Keratinocyte (primary cell): Measurements from ENCODE around the gene MATK. TPM values are rescaled to one million over a fixed set of nuclear protein-coding genes. Genes with fewer than 3 reads are reported as not detected.
A peak's percentile ranks its signal among the peaks of the same experiment; 100 is the strongest.

Source experiments
- DNase-seq: peaks from one replicate; pipeline ENCODE4 v3.0.0-alpha.2; 2011; ENCODE audit warnings: low read depth, missing footprints, low spot score
- FAIRE-seq: peaks from 2 replicates; lab custom pipeline; 2011; peaks lifted over from hg19 to GRCh38; lab: Jason Lieb, UNC
- H2AFZ ChIP-seq: 2 replicates; pipeline ENCODE4 v1.6.0; 2012; ENCODE audit warnings: low read length, control low read depth, inconsistent platforms; ENCODE audit not compliant: control insufficient read depth
- H3K27ac ChIP-seq: 2 replicates; pipeline ENCODE4 v1.5.1; 2011; ENCODE audit warnings: low read length; ENCODE audit not compliant: control insufficient read depth, insufficient read depth
- H3K27me3 ChIP-seq: 3 replicates; pipeline ENCODE4 v1.6.0; 2011; ENCODE audit warnings: low read length; ENCODE audit not compliant: control insufficient read depth, insufficient read depth; ENCODE audit errors: extremely low read depth
- H3K36me3 ChIP-seq, 2 experiments: 2 replicates in 1 of 2; 3 replicates in 1 of 2; pipeline ENCODE4 v1.5.1; 2011; ENCODE audit warnings: low read length in 2 of 2, mild to moderate bottlenecking in 1 of 2; ENCODE audit not compliant: control insufficient read depth in 2 of 2, insufficient read depth in 2 of 2; ENCODE audit errors: extremely low read depth in 1 of 2
- H3K4me1 ChIP-seq: 3 replicates; pipeline ENCODE4 v1.5.1; 2011; ENCODE audit warnings: low read length; ENCODE audit not compliant: control insufficient read depth, insufficient read depth; ENCODE audit errors: extremely low read depth
- H3K4me2 ChIP-seq: 3 replicates; pipeline ENCODE4 v1.6.0; 2011; ENCODE audit warnings: low read depth, low read length; ENCODE audit not compliant: control insufficient read depth, insufficient read depth; ENCODE audit errors: extremely low read depth
- H3K4me3 ChIP-seq, 3 experiments: fragments of 200-600 bp in 1 of 3; sonication (generic) in 1 of 3; 2 replicates in 2 of 3; 3 replicates in 1 of 3; pipeline ENCODE4 v1.5.1; 2011 to 2016; ENCODE audit warnings: low read length in 3 of 3, mild to moderate bottlenecking in 3 of 3, control low read depth in 2 of 3, inconsistent platforms in 1 of 3, low read depth in 1 of 3, mixed read lengths in 1 of 3, mixed run types in 1 of 3, moderate library complexity in 1 of 3; ENCODE audit not compliant: control insufficient read depth in 2 of 3, insufficient read depth in 2 of 3; ENCODE audit errors: extremely low read depth in 1 of 3
- H3K79me2 ChIP-seq: 2 replicates; pipeline ENCODE4 v1.6.0; 2012; ENCODE audit warnings: low read length; ENCODE audit not compliant: control insufficient read depth, insufficient read depth
- H3K9ac ChIP-seq: 3 replicates; pipeline ENCODE4 v1.6.0; 2011; ENCODE audit warnings: low read length; ENCODE audit not compliant: control insufficient read depth, insufficient read depth; ENCODE audit errors: extremely low read depth
- H3K9me1 ChIP-seq: 3 replicates; pipeline ENCODE4 v1.6.0; 2011; ENCODE audit warnings: low read length; ENCODE audit not compliant: control insufficient read depth, insufficient read depth; ENCODE audit errors: extremely low read depth
- H3K9me3 ChIP-seq: 2 replicates; pipeline ENCODE4 v1.5.1; 2012; ENCODE audit warnings: low read depth, low read length; ENCODE audit not compliant: control insufficient read depth
- H4K20me1 ChIP-seq: 3 replicates; pipeline ENCODE4 v1.6.0; 2011; ENCODE audit warnings: low read length; ENCODE audit not compliant: control insufficient read depth, insufficient read depth; ENCODE audit errors: extremely low read depth
- EZH2 ChIP-seq: IDR thresholded peaks from one replicate; pipeline ENCODE4 v1.6.1; 2012; ENCODE audit warnings: inconsistent platforms, mild to moderate bottlenecking, low read length, moderate library complexity
- dilution Hi-C: fragments of 300-500 bp; cut with MboI; formaldehyde crosslinking; loops from one replicate; pipeline ENCODE4 v1.7.0; 2020; ENCODE audit warnings: low sequenced_read_pairs; ENCODE audit not compliant: extremely low pct_ligation_motif_present
- polyA plus RNA-seq, 5 experiments: library from polyadenylated mRNA; depleted of rRNA in 3 of 5; stranded (reverse) in 3 of 5; stranded (forward) in 1 of 5; unstranded in 1 of 5; fragments of >200 nt; gene quantifications; 1 replicate in 1 of 5; 2 replicates in 3 of 5; 3 replicates in 1 of 5; pipeline versions ENCODE4 v1.2.1 to v1.2.3, GENCODE V29; 2011 to 2012; ENCODE audit warnings: missing spikeins in 2 of 5, low read depth in 1 of 5, low replicate concordance in 1 of 5
- TF ChIP-seq, protein P1 (sequence below), 3 experiments: IDR thresholded peaks in 1 of 3; conservative IDR thresholded peaks in 1 of 3; optimal IDR thresholded peaks in 1 of 3; 2 replicates in 2 of 3; 3 replicates in 1 of 3; pipeline versions ENCODE3 to v1.5.1; 2011; ENCODE audit warnings: low read length in 3 of 3, mild to moderate bottlenecking in 3 of 3, moderate library complexity in 2 of 3, control low read depth in 1 of 3, inconsistent platforms in 1 of 3; ENCODE audit not compliant: insufficient read depth in 2 of 3; ENCODE audit errors: extremely low read depth in 1 of 3

Gene MATK
- polyA plus RNA-seq, 1 donor (not counting 4 experiments of a cell fraction or from before 2014, with no cell fraction given): 0.16 TPM

DNA sequence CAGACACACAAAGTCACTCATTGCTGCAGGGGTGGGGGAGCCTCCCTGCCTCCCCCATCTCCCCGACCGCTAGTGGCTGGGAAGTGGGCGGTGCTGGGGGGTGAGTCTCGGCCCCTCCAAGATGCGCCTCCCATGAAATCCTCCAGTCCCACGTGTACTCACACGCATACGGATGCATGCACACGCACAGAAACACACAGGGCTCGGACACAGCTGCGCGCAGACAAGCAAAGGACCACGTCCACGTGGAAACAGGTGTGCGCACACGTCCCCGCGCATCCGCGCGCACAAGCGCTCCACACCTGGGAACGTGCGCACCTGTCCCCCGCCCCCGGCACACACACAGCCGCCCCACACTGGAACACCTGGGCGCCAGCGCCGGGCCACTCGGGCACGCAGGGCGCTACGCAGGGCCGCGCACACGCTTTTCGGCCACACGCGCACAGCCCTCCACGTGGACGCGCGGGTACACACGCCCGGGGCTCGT, 687 bp downstream of the MATK start:
- no peaks in the 10 kb centered on the region for H4K20me1 ChIP-seq
- DNase-seq (no peak), FAIRE-seq (no peak)
- no peaks in the 10 kb centered on the region for H3K9me1 ChIP-seq
- H3K4me2 ChIP-seq: no peak overlapping the region
- peaks cover 42% of the 10 kb centered on the region for H3K27me3 ChIP-seq
- no peaks in the 10 kb centered on the region for H3K79me2 ChIP-seq
- dilution Hi-C loops: no loop called here
- H3K9ac ChIP-seq: no peak overlapping the region
- H3K4me1 ChIP-seq: no peaks in the 10 kb centered on the region
- TF ChIP-seq EZH2: no peak
- TF ChIP-seq, protein P1, sequence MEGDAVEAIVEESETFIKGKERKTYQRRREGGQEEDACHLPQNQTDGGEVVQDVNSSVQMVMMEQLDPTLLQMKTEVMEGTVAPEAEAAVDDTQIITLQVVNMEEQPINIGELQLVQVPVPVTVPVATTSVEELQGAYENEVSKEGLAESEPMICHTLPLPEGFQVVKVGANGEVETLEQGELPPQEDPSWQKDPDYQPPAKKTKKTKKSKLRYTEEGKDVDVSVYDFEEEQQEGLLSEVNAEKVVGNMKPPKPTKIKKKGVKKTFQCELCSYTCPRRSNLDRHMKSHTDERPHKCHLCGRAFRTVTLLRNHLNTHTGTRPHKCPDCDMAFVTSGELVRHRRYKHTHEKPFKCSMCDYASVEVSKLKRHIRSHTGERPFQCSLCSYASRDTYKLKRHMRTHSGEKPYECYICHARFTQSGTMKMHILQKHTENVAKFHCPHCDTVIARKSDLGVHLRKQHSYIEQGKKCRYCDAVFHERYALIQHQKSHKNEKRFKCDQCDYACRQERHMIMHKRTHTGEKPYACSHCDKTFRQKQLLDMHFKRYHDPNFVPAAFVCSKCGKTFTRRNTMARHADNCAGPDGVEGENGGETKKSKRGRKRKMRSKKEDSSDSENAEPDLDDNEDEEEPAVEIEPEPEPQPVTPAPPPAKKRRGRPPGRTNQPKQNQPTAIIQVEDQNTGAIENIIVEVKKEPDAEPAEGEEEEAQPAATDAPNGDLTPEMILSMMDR (optimal IDR thresholded peaks at IDR 0.05 in 1 of 3, IDR thresholded peaks at IDR 0.05 in 1 of 3, conservative IDR thresholded peaks at IDR 0.05 in 1 of 3; ENCODE audit: extremely low read depth in 1 of 3, insufficient read depth in 2 of 3, low read length in 3 of 3): no peak
- H3K27ac ChIP-seq: no peak overlapping the region
- H3K4me3 ChIP-seq: peak overlapping the region in 1 of 3 experiments; percentile 12
- H3K36me3 ChIP-seq: no peaks in the 10 kb centered on the region
- H2AFZ ChIP-seq: no peak overlapping the region
- peaks cover 6% of the 10 kb centered on the region for H3K9me3 ChIP-seq

DNA sequence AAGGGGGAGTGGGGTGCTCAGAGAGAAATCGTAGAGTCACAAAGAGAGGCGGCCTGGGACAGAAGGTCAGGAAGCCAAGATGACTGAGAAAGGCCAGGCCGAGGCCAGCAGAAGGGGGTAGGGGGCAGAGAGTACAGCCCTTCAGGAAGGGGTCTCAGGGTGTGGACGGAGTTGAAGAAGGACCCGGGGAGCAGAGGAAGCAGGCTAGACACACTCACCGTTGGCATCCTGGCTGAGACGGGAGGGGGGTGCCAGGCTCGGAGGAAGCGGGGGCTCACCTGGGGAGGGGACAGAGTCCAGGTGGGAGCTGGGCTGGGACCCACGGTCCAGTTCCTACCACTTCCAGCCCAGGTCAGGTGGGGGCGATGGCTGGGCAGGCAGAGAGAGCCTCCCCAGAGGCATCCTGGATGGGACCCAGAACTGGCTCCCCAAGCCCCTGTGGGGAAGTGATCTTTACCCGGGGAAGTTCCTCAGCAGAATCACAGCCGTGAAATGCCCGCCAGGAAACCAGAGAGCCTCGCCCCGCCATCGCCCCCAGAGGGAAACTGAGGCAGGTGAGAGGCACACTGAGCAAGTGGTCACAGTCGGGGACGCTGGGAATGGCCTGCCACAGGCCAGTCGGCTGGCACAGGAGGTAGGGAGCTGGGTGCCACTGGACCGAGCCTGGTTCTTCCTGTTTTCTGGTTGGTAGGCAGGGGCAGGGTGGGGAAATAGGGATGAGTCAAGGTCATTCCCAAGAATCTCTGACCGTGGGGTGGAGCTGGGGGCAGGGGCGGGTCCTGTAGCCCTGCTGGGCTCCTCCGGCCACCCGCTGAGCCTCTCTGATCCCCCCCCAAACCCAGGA, 1.4 kb downstream of the MATK start:
- Histone ChIP-seq H3K4me3 (no peak overlapping the region), H3K27ac (no peak overlapping the region), H3K4me1 (no peaks in the 10 kb centered on the region), H3K9me1 (no peaks in the 10 kb centered on the region), H3K27me3 (peaks cover 37% of the 10 kb centered on the region), H3K4me2 (no peak overlapping the region), H2AFZ (no peak overlapping the region), H4K20me1 (no peaks in the 10 kb centered on the region), H3K36me3 (no peaks in the 10 kb centered on the region), H3K9me3 (peaks cover 6% of the 10 kb centered on the region), H3K9ac (no peak overlapping the region), H3K79me2 (no peaks in the 10 kb centered on the region)
- dilution Hi-C loops: no loop called here
- no peak for DNase-seq
- TF ChIP-seq, protein P1 (optimal IDR thresholded peaks at IDR 0.05 in 1 of 3, IDR thresholded peaks at IDR 0.05 in 1 of 3, conservative IDR thresholded peaks at IDR 0.05 in 1 of 3; ENCODE audit: extremely low read depth in 1 of 3, insufficient read depth in 2 of 3, low read length in 3 of 3): no peak
- peak; percentile 28 for TF ChIP-seq EZH2
- no peak for FAIRE-seq
